IMR-90 (cell line): Measurements from ENCODE around the gene ACAD10. TPM values are rescaled to one million over a fixed set of nuclear protein-coding genes. Genes with fewer than 3 reads are reported as not detected.
A peak's percentile ranks its signal among the peaks of the same experiment; 100 is the strongest.

ENCODE experiments used
- ATAC-seq: fragments of 200-7000 bp; cut with Tn5 transposase; 2 replicates; pipeline ENCODE4 v1.9.1; 2020; ENCODE audit warnings: low read depth, mild to moderate bottlenecking, moderate library complexity
- BruUV-seq: library from RNA; stranded (reverse); fragments of 400-500 nt; replicated peaks from 2 replicates; lab custom pipeline; 2021; lab: Mats Ljungman, UMichigan
- CTCF ChIA-PET: fragments of 300-600 bp; formaldehyde crosslinking; extraction: SDS; loops from one replicate; lab custom pipeline; 2021; ENCODE audit warnings: antibody characterized with exemption; lab: Yijun Ruan, JAX
- POLR2A ChIA-PET: fragments of 300-600 bp; sonication (Branson Sonifier 250); formaldehyde crosslinking; loops from one replicate; lab custom pipeline; 2022; ENCODE audit warnings: antibody characterized with exemption; ENCODE audit not compliant: unreplicated experiment; lab: Charles Lee
- DNase-seq: peaks from one replicate; pipeline ENCODE4 v3.0.0; 2013
- H2AFZ ChIP-seq: replicated peaks from 2 replicates; pipeline ENCODE3; 2013; ENCODE audit warnings: low read length, mild to moderate bottlenecking; ENCODE audit not compliant: poor library complexity
- H2AK5ac ChIP-seq: 2 replicates; pipeline ENCODE4 v1.6.1; 2013; ENCODE audit warnings: low read depth, low read length, inconsistent platforms
- H2AK9ac ChIP-seq: replicated peaks from 2 replicates; pipeline ENCODE3; 2013; ENCODE audit warnings: mild to moderate bottlenecking, low read depth, low read length, moderate library complexity; ENCODE audit not compliant: poor library complexity
- H2BK120ac ChIP-seq: 2 replicates; pipeline ENCODE4 v1.6.1; 2013; ENCODE audit warnings: low read depth, low read length, inconsistent platforms
- H2BK15ac ChIP-seq: 3 replicates; pipeline ENCODE4 v1.6.1; 2013; ENCODE audit warnings: low read depth, low read length, inconsistent platforms
- H2BK20ac ChIP-seq: 2 replicates; pipeline ENCODE4 v1.6.1; 2013; ENCODE audit warnings: low read depth, mild to moderate bottlenecking, inconsistent platforms, low read length, moderate library complexity
- H2BK5ac ChIP-seq: 2 replicates; pipeline ENCODE4 v1.6.1; 2013; ENCODE audit warnings: mild to moderate bottlenecking, low read depth, low read length, inconsistent platforms; ENCODE audit not compliant: poor library complexity, severe bottlenecking
- H3K14ac ChIP-seq: replicated peaks from 2 replicates; pipeline ENCODE4 v1.6.1; 2013; ENCODE audit warnings: low read depth, low read length, inconsistent platforms
- H3K18ac ChIP-seq: 2 replicates; pipeline ENCODE4 v1.6.1; 2013; ENCODE audit warnings: low read depth, low read length, control low read depth
- H3K23ac ChIP-seq: 2 replicates; pipeline ENCODE4 v1.6.1; 2013; ENCODE audit warnings: low read depth, low read length, inconsistent platforms
- H3K27ac ChIP-seq: 2 replicates; pipeline ENCODE4 v1.5.1; 2013; ENCODE audit warnings: mild to moderate bottlenecking, control low read depth, low read length; ENCODE audit not compliant: insufficient read depth
- H3K27me3 ChIP-seq: 2 replicates; pipeline ENCODE4 v1.6.1; 2013; ENCODE audit warnings: low read length; ENCODE audit not compliant: control insufficient read depth, insufficient read depth
- H3K36me3 ChIP-seq: 2 replicates; pipeline ENCODE4 v1.6.1; 2013; ENCODE audit warnings: low read length, mixed read lengths; ENCODE audit not compliant: control insufficient read depth, insufficient read depth
- H3K4ac ChIP-seq: 2 replicates; pipeline ENCODE4 v1.6.1; 2013; ENCODE audit warnings: low read depth, low read length, inconsistent platforms
- H3K4me1 ChIP-seq: 2 replicates; pipeline ENCODE4 v1.6.1; 2013; ENCODE audit warnings: low read length, mixed read lengths; ENCODE audit not compliant: control insufficient read depth, insufficient read depth
- H3K4me2 ChIP-seq: 2 replicates; pipeline ENCODE4 v1.6.1; 2013; ENCODE audit warnings: low read depth, mild to moderate bottlenecking, control low read depth, low read length, moderate library complexity
- H3K4me3 ChIP-seq: 2 replicates; pipeline ENCODE4 v1.5.1; 2013; ENCODE audit warnings: low read depth, mild to moderate bottlenecking, control low read depth, low read length, moderate library complexity; ENCODE audit not compliant: insufficient read depth
- H3K56ac ChIP-seq: 2 replicates; pipeline ENCODE4 v1.6.1; 2013; ENCODE audit warnings: low read length, inconsistent platforms; ENCODE audit not compliant: insufficient read depth; ENCODE audit errors: extremely low read depth
- H3K79me1 ChIP-seq, 2 experiments: 2 replicates each; pipeline ENCODE4 v1.6.1; 2013; ENCODE audit warnings: low read length in 2 of 2, inconsistent platforms in 1 of 2, low read depth in 1 of 2
- H3K9ac ChIP-seq: 2 replicates; pipeline ENCODE4 v1.6.1; 2013; ENCODE audit warnings: low read depth, low read length, control low read depth
- H3K9me1 ChIP-seq: 2 replicates; pipeline ENCODE4 v1.6.1; 2013; ENCODE audit warnings: low read length, inconsistent platforms; ENCODE audit not compliant: insufficient read depth
- H3K9me3 ChIP-seq: 2 replicates; pipeline ENCODE4 v1.6.1; 2013; ENCODE audit warnings: low read length; ENCODE audit not compliant: control insufficient read depth, insufficient read depth
- H4K20me1 ChIP-seq: 2 replicates; pipeline ENCODE4 v1.6.1; 2013; ENCODE audit warnings: low read length, inconsistent platforms; ENCODE audit not compliant: insufficient read depth
- H4K5ac ChIP-seq: 2 replicates; pipeline ENCODE4 v1.6.1; 2013; ENCODE audit warnings: mild to moderate bottlenecking, low read depth, low read length, control low read depth
- H4K8ac ChIP-seq, 2 experiments: 2 replicates each; pipeline ENCODE4 v1.6.1; 2013; ENCODE audit warnings: low read depth in 2 of 2, low read length in 2 of 2, control low read depth in 1 of 2, inconsistent platforms in 1 of 2
- H4K91ac ChIP-seq: 2 replicates; pipeline ENCODE4 v1.6.1; 2013; ENCODE audit warnings: low read depth, low read length, inconsistent platforms; ENCODE audit not compliant: insufficient read depth
- BHLHE40 ChIP-seq: fragments of 150-350 bp; IDR thresholded peaks from 2 replicates; pipeline ENCODE4 v1.6.1; 2016; ENCODE audit warnings: mild to moderate bottlenecking, low read depth, low read length
- CEBPB ChIP-seq: IDR thresholded peaks from 2 replicates; pipeline ENCODE4 v1.6.1; 2012; ENCODE audit warnings: low read depth, low read length, improper control_type of control experiment
- CHD1 ChIP-seq: IDR thresholded peaks from 2 replicates; pipeline ENCODE4 v1.6.1; 2012; ENCODE audit warnings: low read depth, low read length, improper control_type of control experiment
- ELK1 ChIP-seq: fragments of 150-350 bp; IDR thresholded peaks from 2 replicates; pipeline ENCODE4 v1.6.1; 2016; ENCODE audit warnings: low read depth, mild to moderate bottlenecking, low read length, moderate library complexity, borderline replicate concordance
- FOS ChIP-seq: fragments of 150-350 bp; IDR thresholded peaks from 2 replicates; pipeline ENCODE4 v1.6.1; 2016; ENCODE audit warnings: low read depth, low read length
- MAFK ChIP-seq: IDR thresholded peaks from 2 replicates; pipeline ENCODE4 v1.6.1; 2012; ENCODE audit warnings: low read depth, low read length, improper control_type of control experiment
- MAZ ChIP-seq: IDR thresholded peaks from 2 replicates; pipeline ENCODE4 v1.6.1; 2012; ENCODE audit warnings: low read depth, mild to moderate bottlenecking, low read length, improper control_type of control experiment, moderate library complexity, borderline replicate concordance
- POLR2A ChIP-seq: IDR thresholded peaks from 2 replicates; pipeline ENCODE4 v1.6.1; 2012; ENCODE audit warnings: mild to moderate bottlenecking, low read depth, low read length
- RAD21 ChIP-seq: IDR thresholded peaks from 2 replicates; pipeline ENCODE4 v1.6.1; 2012; ENCODE audit warnings: low read length, improper control_type of control experiment
- RCOR1 ChIP-seq: IDR thresholded peaks from 2 replicates; pipeline ENCODE4 v1.6.1; 2012; ENCODE audit warnings: mild to moderate bottlenecking, low read length, improper control_type of control experiment; ENCODE audit not compliant: insufficient replicate concordance
- WGBS, 2 experiments: methylation state at CpG; one replicate each; pipeline versions ENCODE4 v1.1.5 to v1.1.7; 2013; ENCODE audit warnings: missing lambda C conversion rate in 2 of 2; ENCODE audit not compliant: insufficient read length in 1 of 2; ENCODE audit errors: extremely low coverage in 2 of 2; 5-methylcytosine and 5-hydroxymethylcytosine counted together
- dilution Hi-C: fragments of 300-500 bp; cut with HindIII; formaldehyde crosslinking; loops from one replicate; pipeline ENCODE4 v1.14.3; 2018; ENCODE audit warnings: low sequenced_read_pairs; ENCODE audit not compliant: unreplicated experiment
- in situ Hi-C: fragments of 300-500 bp; cut with MboI; formaldehyde crosslinking; loops from 3 replicates; pipeline ENCODE4 v1.14.3; 2019; ENCODE audit warnings: low sequenced_read_pairs, inconsistent platforms, mixed read lengths
- intact Hi-C: fragments of 100-400 bp; cut with micrococcal nuclease; formaldehyde crosslinking; loops from 2 replicates; pipeline ENCODE4 v1.10.0; 2022
- polyA plus RNA-seq, 3 experiments: library from polyadenylated mRNA; depleted of rRNA; stranded (reverse); fragments of >200 nt; gene quantifications; 2 replicates each; pipeline ENCODE4 v1.2.3, GENCODE V29; 2012; ENCODE audit warnings: low replicate concordance in 1 of 3
- total RNA-seq: library from RNA; depleted of rRNA; stranded (reverse); fragments of >200 nt; gene quantifications from 2 replicates; pipeline ENCODE4 v1.2.3, GENCODE V29; 2012
- TF ChIP-seq, protein P1 (sequence below): conservative IDR thresholded peaks from 2 replicates; pipeline ENCODE4 v1.5.1; 2012; ENCODE audit warnings: mild to moderate bottlenecking, low read depth, low read length, improper control_type of control experiment

ACAD10 gene
- total and polyA plus RNA-seq, 2 of the 4 experiments (the other 2 are of a cell fraction) = 12.4 to 21.0 TPM

DNA sequence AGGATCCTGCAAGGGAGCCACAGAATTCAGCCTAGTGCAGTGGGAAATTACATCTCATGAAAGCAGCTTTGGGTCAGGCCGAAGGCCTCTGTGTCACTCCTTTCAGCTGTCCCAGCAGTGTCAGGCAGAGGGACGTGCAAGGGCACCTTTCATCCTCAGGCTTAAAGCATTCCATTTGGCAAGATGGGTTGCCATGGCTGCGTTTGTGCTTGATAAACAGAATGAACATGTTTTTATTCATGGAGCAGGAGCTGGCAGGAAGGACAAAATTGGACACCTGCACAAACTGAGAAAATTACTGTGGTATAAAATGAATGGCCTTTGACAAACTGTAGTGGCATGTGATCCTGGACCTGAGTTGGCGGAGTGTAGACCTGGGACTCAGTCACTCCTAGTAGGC, 29.4 kb downstream of the ACAD10 start:
- H3K9me3 ChIP-seq = no peaks in the 10 kb centered on the region
- intact Hi-C loops (no loop called here), in situ Hi-C loops (no loop called here), dilution Hi-C loops (no loop called here)
- no peak for ATAC-seq
- H3K56ac ChIP-seq = no peak overlapping the region
- DNase-seq = peak; percentile 2
- TF ChIP-seq BHLHE40 (no peak), POLR2A (no peak), ELK1 (no peak), FOS (no peak), RCOR1 (no peak), CHD1 (no peak), MAZ (no peak), MAFK (no peak), CEBPB (no peak), RAD21 (no peak)
- TF ChIP-seq, protein P1, sequence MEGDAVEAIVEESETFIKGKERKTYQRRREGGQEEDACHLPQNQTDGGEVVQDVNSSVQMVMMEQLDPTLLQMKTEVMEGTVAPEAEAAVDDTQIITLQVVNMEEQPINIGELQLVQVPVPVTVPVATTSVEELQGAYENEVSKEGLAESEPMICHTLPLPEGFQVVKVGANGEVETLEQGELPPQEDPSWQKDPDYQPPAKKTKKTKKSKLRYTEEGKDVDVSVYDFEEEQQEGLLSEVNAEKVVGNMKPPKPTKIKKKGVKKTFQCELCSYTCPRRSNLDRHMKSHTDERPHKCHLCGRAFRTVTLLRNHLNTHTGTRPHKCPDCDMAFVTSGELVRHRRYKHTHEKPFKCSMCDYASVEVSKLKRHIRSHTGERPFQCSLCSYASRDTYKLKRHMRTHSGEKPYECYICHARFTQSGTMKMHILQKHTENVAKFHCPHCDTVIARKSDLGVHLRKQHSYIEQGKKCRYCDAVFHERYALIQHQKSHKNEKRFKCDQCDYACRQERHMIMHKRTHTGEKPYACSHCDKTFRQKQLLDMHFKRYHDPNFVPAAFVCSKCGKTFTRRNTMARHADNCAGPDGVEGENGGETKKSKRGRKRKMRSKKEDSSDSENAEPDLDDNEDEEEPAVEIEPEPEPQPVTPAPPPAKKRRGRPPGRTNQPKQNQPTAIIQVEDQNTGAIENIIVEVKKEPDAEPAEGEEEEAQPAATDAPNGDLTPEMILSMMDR = no peak
- H3K36me3 ChIP-seq = peaks cover 42% of the 10 kb centered on the region
- no peak overlapping the region for H2BK20ac ChIP-seq
- no peak overlapping the region for H2AK5ac ChIP-seq
- H3K14ac ChIP-seq = no peak overlapping the region
- no peak overlapping the region for H4K5ac ChIP-seq
- H3K4me3 ChIP-seq = no peak overlapping the region
- H3K27me3 ChIP-seq = no peaks in the 10 kb centered on the region
- no peak overlapping the region for H2BK15ac ChIP-seq
- no peak overlapping the region for H3K23ac ChIP-seq
- H3K18ac ChIP-seq = no peak overlapping the region
- H4K8ac ChIP-seq = no peak overlapping the region
- no peak overlapping the region for H2BK5ac ChIP-seq
- no peak overlapping the region for H3K4ac ChIP-seq
- H3K27ac ChIP-seq = no peak overlapping the region
- H2AK9ac ChIP-seq = no peak overlapping the region
- 100% methylated on average over 1 of the region's 4 CpGs; no CpG with 5 or more reads in 1 of the 2 experiments for WGBS, 2 experiments
- H3K4me1 ChIP-seq = no peaks in the 10 kb centered on the region
- H2AFZ ChIP-seq = no peak overlapping the region
- H4K20me1 ChIP-seq = no peaks in the 10 kb centered on the region
- H3K9ac ChIP-seq = no peak overlapping the region
- H3K9me1 ChIP-seq = no peaks in the 10 kb centered on the region
- POLR2A ChIA-PET = no interaction called here
- no peak overlapping the region for H3K4me2 ChIP-seq
- no TSS peak for BruUV-seq
- H2BK120ac ChIP-seq = no peak overlapping the region
- H4K91ac ChIP-seq = no peak overlapping the region
- H3K79me1 ChIP-seq = no peaks in the 10 kb centered on the region
- CTCF ChIA-PET = interaction anchor here (1.1 kb wide), 1 partner anchor 97 kb away, joined by 3 read pairs; no protein-coding TSS in a partner anchor
